SK-N-SH treated with all-trans-retinoic acid at 6 μM for 48 hours (cell line): ENCODE results near the gene SFXN5.

Experiments
- CSDC2 ChIP-seq: fragments of 250-450 bp; sonication (Bioruptor Pico); IDR thresholded peaks from 2 replicates; pipeline ENCODE4 v1.5.0; 2020; ENCODE audit warnings: mild to moderate bottlenecking, moderate library complexity
- ESRRG ChIP-seq: fragments of 250-450 bp; sonication (Bioruptor Pico); IDR thresholded peaks from 2 replicates; pipeline ENCODE4 v1.6.1; 2021; ENCODE audit warnings: mild to moderate bottlenecking
- ISL1 ChIP-seq: fragments of 250-450 bp; sonication (Bioruptor Pico); IDR thresholded peaks from 2 replicates; pipeline ENCODE4 v2.1.2; 2022; ENCODE audit warnings: mild to moderate bottlenecking, moderate library complexity
- ZFP30 ChIP-seq: fragments of 450-650 bp; formaldehyde crosslinking; IDR thresholded peaks from 2 replicates; pipeline ENCODE4 v1.5.0; 2022; ENCODE audit warnings: mild to moderate bottlenecking, moderate library complexity
- ZNF565 ChIP-seq: fragments of 450-650 bp; formaldehyde crosslinking; conservative IDR thresholded peaks from 2 replicates; pipeline ENCODE4 v1.5.0; 2020; ENCODE audit warnings: low read depth, mild to moderate bottlenecking, moderate library complexity
- TF ChIP-seq, protein P1 (sequence below): fragments of 250-450 bp; sonication (Bioruptor Pico); IDR thresholded peaks from 2 replicates; pipeline ENCODE4 v1.8.0; 2020; ENCODE audit warnings: mild to moderate bottlenecking, moderate library complexity, borderline replicate concordance
- TF ChIP-seq, protein P2 (sequence below): fragments of 250-450 bp; sonication (Bioruptor Pico); IDR thresholded peaks from 2 replicates; pipeline ENCODE4 v1.5.0; 2020; ENCODE audit warnings: mild to moderate bottlenecking, moderate library complexity
- TF ChIP-seq, protein P3 (sequence below): fragments of 250-450 bp; sonication (Bioruptor Pico); IDR thresholded peaks from 2 replicates; pipeline ENCODE4 v1.5.1; 2020; ENCODE audit warnings: low read depth, mild to moderate bottlenecking, moderate library complexity
- TF ChIP-seq, protein P4 (sequence below): fragments of 250-450 bp; sonication (Bioruptor Pico); IDR thresholded peaks from 2 replicates; pipeline ENCODE4 v1.5.1; 2021; ENCODE audit warnings: mild to moderate bottlenecking, moderate library complexity

DNA sequence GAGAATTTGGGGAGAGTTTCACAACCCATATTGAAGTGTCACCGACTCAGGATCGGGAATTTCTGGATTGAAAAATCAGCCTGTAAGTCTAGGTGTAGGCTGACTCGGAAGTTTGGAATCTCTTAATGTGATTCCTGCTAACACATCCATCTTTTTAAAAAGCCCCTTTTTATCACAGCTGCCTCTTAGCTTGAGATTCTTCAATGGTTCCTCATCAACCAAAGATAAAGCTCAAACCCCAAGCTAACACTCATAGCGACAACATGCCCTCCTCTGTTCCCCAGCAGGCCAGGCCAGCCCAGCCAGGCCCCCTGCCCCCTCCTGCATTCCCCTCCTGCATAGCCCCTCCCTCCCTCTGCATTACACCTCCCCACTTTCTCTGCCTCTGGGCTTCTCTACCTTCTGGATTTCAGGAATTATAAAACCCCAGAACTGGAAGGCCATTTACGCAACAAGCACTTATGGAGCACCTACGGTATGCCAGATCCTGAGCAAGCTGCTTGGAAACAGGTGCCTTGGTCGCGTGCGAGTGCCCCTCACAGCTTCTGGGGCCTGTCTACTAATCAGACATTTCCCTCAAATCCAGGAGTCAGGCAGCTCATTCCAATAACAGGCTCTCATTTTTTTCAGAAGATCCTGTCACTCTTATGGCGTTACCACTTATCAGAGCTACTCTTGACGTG, 90.8 kb downstream of the SFXN5 start:
- TF ChIP-seq CSDC2 (no peak), ESRRG (CRISPR knock-in tag) (no peak), ISL1 (CRISPR knock-in tag) (peak; percentile 50; the same call in 1 of the 2 replicates), ZFP30 (no peak), ZNF565 (no peak)
- TF ChIP-seq, protein P1, sequence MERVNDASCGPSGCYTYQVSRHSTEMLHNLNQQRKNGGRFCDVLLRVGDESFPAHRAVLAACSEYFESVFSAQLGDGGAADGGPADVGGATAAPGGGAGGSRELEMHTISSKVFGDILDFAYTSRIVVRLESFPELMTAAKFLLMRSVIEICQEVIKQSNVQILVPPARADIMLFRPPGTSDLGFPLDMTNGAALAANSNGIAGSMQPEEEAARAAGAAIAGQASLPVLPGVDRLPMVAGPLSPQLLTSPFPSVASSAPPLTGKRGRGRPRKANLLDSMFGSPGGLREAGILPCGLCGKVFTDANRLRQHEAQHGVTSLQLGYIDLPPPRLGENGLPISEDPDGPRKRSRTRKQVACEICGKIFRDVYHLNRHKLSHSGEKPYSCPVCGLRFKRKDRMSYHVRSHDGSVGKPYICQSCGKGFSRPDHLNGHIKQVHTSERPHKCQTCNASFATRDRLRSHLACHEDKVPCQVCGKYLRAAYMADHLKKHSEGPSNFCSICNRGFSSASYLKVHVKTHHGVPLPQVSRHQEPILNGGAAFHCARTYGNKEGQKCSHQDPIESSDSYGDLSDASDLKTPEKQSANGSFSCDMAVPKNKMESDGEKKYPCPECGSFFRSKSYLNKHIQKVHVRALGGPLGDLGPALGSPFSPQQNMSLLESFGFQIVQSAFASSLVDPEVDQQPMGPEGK (CRISPR knock-in tag) = no peak
- TF ChIP-seq, protein P2, sequence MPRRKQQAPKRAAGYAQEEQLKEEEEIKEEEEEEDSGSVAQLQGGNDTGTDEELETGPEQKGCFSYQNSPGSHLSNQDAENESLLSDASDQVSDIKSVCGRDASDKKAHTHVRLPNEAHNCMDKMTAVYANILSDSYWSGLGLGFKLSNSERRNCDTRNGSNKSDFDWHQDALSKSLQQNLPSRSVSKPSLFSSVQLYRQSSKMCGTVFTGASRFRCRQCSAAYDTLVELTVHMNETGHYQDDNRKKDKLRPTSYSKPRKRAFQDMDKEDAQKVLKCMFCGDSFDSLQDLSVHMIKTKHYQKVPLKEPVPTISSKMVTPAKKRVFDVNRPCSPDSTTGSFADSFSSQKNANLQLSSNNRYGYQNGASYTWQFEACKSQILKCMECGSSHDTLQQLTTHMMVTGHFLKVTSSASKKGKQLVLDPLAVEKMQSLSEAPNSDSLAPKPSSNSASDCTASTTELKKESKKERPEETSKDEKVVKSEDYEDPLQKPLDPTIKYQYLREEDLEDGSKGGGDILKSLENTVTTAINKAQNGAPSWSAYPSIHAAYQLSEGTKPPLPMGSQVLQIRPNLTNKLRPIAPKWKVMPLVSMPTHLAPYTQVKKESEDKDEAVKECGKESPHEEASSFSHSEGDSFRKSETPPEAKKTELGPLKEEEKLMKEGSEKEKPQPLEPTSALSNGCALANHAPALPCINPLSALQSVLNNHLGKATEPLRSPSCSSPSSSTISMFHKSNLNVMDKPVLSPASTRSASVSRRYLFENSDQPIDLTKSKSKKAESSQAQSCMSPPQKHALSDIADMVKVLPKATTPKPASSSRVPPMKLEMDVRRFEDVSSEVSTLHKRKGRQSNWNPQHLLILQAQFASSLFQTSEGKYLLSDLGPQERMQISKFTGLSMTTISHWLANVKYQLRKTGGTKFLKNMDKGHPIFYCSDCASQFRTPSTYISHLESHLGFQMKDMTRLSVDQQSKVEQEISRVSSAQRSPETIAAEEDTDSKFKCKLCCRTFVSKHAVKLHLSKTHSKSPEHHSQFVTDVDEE (CRISPR knock-in tag) = no peak
- TF ChIP-seq, protein P3, sequence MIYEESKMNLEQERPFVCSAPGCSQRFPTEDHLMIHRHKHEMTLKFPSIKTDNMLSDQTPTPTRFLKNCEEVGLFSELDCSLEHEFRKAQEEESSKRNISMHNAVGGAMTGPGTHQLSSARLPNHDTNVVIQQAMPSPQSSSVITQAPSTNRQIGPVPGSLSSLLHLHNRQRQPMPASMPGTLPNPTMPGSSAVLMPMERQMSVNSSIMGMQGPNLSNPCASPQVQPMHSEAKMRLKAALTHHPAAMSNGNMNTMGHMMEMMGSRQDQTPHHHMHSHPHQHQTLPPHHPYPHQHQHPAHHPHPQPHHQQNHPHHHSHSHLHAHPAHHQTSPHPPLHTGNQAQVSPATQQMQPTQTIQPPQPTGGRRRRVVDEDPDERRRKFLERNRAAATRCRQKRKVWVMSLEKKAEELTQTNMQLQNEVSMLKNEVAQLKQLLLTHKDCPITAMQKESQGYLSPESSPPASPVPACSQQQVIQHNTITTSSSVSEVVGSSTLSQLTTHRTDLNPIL (CRISPR knock-in tag) = no peak
- TF ChIP-seq, protein P4, sequence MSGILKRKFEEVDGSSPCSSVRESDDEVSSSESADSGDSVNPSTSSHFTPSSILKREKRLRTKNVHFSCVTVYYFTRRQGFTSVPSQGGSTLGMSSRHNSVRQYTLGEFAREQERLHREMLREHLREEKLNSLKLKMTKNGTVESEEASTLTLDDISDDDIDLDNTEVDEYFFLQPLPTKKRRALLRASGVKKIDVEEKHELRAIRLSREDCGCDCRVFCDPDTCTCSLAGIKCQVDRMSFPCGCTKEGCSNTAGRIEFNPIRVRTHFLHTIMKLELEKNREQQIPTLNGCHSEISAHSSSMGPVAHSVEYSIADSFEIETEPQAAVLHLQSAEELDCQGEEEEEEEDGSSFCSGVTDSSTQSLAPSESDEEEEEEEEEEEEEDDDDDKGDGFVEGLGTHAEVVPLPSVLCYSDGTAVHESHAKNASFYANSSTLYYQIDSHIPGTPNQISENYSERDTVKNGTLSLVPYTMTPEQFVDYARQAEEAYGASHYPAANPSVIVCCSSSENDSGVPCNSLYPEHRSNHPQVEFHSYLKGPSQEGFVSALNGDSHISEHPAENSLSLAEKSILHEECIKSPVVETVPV (CRISPR knock-in tag) = no peak
